ENCODE results near the gene PLXNA2.
A peak's percentile ranks its signal among the peaks of the same experiment; 100 is the strongest.

The PLXNA2 gene

DNA sequence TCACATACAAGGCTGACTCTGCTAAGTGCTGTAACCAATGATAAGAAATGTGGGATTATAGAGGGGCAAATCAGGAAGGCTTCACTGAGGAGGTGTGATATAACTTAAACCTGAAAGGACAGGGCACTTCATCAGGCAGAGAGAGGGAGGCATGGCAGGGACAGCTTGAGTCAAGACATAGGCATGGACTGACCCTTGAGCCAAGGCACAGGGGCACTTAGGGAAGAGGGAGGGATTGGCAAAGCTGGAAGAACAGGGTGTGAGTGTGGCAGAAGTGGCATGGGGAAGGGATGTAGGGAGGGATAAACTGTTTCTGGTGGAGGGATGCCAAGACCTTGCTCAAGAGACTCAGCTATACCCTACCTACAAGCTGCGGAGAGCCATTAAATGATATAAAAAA lies 81.3 kb downstream of the PLXNA2 start:
- peaks cover 39 to 58% of the 10 kb centered on the region in 2 donors for H3K4me1 ChIP-seq (ENCODE audit: control insufficient read depth in 1 of 2, insufficient read depth in 2 of 2, low read length in 2 of 2)

DNA sequence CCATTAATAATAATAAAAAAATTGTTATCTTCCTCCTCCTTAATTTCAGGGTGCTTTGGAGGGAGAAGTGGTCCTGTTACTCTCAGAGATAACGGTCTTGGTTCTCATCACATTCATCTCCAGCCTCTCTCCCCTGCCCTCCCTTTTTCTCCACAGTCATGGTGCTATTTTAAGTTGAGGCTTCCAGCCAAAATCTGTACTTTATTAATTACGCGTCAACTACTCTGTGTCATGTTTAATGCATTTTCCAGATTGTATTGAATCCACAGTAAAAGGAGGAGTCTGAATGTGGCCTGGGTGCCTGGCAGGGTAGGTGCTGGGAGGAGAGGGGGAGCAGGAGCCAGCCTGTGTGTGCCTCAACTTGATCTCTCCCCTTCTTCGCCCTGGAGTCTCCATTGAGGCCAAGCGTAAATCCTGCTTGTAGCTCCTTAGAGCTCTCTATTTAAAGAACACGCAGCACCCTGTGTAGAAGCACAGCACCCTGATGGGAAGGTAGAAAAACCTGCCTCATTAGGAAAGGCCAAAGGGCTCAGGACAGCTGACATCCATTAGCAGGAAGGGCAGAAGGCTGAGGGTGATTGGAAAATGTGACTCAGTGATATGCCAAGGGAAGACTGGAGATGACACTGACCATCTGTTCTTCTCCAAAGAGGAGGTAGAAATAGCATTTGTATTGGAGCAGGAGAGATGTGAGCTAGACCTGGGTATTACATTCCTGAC lies 82.4 kb downstream of the PLXNA2 start:
- peaks cover 42 to 58% of the 10 kb centered on the region in 2 donors for H3K4me1 ChIP-seq (ENCODE audit: control insufficient read depth in 1 of 2, insufficient read depth in 2 of 2, low read length in 2 of 2)
- H3K36me3 ChIP-seq (ENCODE audit: control insufficient read depth in 1 of 2, insufficient read depth in 2 of 2, low read length in 2 of 2), result no peaks in the 10 kb centered on the region
- peak overlapping the region; percentile 67 for H3K27ac ChIP-seq (ENCODE audit: low read length)
- no peak overlapping the region for H3K4me3 ChIP-seq (ENCODE audit: low read depth in 1 of 2, low read length in 2 of 2)
- H3K27me3 ChIP-seq (ENCODE audit: low read depth, low read length), result no peaks in the 10 kb centered on the region
- no peaks in the 10 kb centered on the region for H3K9me3 ChIP-seq (ENCODE audit: control insufficient read depth in 1 of 2, low read length in 2 of 2)

More for the DNA sequence above, 81.3 kb downstream of the PLXNA2 start:
- no peak overlapping the region for H3K4me3 ChIP-seq (ENCODE audit: low read depth in 1 of 2, low read length in 2 of 2)
- no peaks in the 10 kb centered on the region for H3K9me3 ChIP-seq (ENCODE audit: control insufficient read depth in 1 of 2, low read length in 2 of 2)
- no peaks in the 10 kb centered on the region for H3K36me3 ChIP-seq (ENCODE audit: control insufficient read depth in 1 of 2, insufficient read depth in 2 of 2, low read length in 2 of 2)
- no peaks in the 10 kb centered on the region for H3K27me3 ChIP-seq (ENCODE audit: low read depth, low read length)
- peak overlapping the region; percentile 17 for H3K27ac ChIP-seq (ENCODE audit: low read length)

DNA sequence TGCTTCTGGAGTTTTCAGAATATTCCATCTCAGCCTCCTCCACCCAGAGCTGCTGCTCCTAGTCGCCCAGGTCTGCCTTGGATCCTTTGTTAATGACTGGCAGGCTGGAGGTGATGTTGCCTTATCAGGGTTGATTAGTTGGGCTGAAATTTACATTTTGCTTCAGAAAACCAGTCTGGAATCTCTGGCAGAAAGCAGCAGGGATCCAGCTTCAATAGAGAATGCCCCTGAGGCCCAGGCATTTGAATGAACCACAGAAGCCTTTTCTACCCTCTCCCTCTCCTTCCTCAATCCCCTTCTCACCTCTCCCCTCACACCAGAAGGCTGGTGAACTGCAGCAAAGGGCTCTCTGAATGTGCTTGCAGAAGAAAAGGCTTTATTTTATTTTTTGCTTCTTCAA lies 83.2 kb downstream of the PLXNA2 start:
- no peaks in the 10 kb centered on the region for H3K9me3 ChIP-seq (ENCODE audit: control insufficient read depth in 1 of 2, low read length in 2 of 2)
- no peaks in the 10 kb centered on the region for H3K36me3 ChIP-seq (ENCODE audit: control insufficient read depth in 1 of 2, insufficient read depth in 2 of 2, low read length in 2 of 2)
- H3K4me1 ChIP-seq (ENCODE audit: control insufficient read depth in 1 of 2, insufficient read depth in 2 of 2, low read length in 2 of 2), result peaks cover 42 to 62% of the 10 kb centered on the region in 2 donors
- H3K27ac ChIP-seq (ENCODE audit: low read length), result peak overlapping the region; percentile 46
- no peak overlapping the region for H3K4me3 ChIP-seq (ENCODE audit: low read depth in 1 of 2, low read length in 2 of 2)
- H3K27me3 ChIP-seq (ENCODE audit: low read depth, low read length), result no peaks in the 10 kb centered on the region

DNA sequence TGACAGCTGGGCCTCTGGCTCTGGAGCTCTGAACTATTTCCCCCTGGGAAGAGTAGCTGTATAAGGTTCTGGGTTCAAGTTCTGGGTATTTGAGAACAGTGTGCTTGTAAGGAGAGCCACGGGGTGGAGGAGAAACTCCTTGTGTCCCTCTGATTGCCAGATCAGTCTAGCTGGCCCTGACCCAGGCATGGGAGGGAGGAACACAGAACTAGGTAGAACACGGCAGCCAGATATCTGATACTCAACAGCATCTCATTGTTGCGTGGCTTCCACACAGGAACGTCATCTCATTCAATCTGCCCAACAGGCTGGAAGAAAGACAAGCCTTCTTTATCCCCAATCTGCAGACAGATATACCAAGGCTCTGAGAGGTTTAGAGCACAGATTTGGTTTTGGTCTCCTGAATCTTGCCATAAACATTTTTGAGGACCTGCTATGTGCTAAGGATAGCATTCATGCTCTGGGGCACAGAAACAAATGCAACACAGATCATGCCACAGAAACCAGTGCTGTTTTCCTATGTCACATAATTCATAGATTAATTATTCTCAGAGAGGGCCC lies 83.8 kb downstream of the PLXNA2 start:
- Histone ChIP-seq H3K27ac (ENCODE audit: low read length) (peak overlapping the region; percentile 60), H3K4me1 (ENCODE audit: control insufficient read depth in 1 of 2, insufficient read depth in 2 of 2, low read length in 2 of 2) (peaks cover 42 to 68% of the 10 kb centered on the region in 2 donors), H3K9me3 (ENCODE audit: control insufficient read depth in 1 of 2, low read length in 2 of 2) (no peaks in the 10 kb centered on the region), H3K36me3 (ENCODE audit: control insufficient read depth in 1 of 2, insufficient read depth in 2 of 2, low read length in 2 of 2) (no peaks in the 10 kb centered on the region), H3K27me3 (ENCODE audit: low read depth, low read length) (no peaks in the 10 kb centered on the region), H3K4me3 (ENCODE audit: low read depth in 1 of 2, low read length in 2 of 2) (peak overlapping the region in 1 of 2 donors; percentile 4)

DNA sequence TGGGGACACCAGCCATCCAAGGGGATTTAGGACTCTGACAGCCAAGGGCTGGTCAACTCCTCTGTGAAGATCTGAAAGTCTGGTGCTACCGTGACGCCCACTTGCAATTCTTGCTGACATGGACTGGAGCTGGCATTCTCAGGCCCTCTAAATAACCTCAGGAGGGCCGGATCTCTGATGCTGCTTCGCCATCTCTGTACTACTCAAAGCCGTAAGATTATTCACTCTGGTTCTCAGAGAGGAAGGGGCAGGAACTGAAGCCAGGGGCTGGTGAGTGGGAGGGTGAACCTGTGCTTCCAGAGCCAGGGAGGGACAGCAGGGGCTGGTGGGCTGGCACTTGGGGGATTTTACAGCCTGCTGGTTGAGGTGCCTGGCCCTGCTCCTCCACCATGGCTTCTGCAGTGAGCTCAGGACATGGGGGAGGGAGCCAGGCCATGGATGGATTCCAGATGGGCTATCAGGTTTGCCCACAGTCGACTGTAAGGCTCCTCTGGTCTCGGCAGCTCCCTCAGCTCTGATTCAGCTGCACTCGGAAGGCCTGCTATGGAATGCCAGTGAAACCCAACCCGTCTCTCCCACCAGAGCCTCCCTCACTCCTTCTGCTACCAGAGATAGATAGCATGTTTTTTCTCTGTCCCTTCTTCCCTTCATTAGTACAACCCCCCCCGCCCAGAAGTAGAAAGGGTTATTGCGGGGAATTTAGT lies 84.5 kb downstream of the PLXNA2 start:
- Histone ChIP-seq H3K9me3 (ENCODE audit: control insufficient read depth in 1 of 2, low read length in 2 of 2) (no peaks in the 10 kb centered on the region), H3K27me3 (ENCODE audit: low read depth, low read length) (no peaks in the 10 kb centered on the region), H3K4me3 (ENCODE audit: low read depth in 1 of 2, low read length in 2 of 2) (no peak overlapping the region), H3K27ac (ENCODE audit: low read length) (peak overlapping the region; percentile 60), H3K36me3 (ENCODE audit: control insufficient read depth in 1 of 2, insufficient read depth in 2 of 2, low read length in 2 of 2) (no peaks in the 10 kb centered on the region), H3K4me1 (ENCODE audit: control insufficient read depth in 1 of 2, insufficient read depth in 2 of 2, low read length in 2 of 2) (peaks cover 42 to 75% of the 10 kb centered on the region in 2 donors)

DNA sequence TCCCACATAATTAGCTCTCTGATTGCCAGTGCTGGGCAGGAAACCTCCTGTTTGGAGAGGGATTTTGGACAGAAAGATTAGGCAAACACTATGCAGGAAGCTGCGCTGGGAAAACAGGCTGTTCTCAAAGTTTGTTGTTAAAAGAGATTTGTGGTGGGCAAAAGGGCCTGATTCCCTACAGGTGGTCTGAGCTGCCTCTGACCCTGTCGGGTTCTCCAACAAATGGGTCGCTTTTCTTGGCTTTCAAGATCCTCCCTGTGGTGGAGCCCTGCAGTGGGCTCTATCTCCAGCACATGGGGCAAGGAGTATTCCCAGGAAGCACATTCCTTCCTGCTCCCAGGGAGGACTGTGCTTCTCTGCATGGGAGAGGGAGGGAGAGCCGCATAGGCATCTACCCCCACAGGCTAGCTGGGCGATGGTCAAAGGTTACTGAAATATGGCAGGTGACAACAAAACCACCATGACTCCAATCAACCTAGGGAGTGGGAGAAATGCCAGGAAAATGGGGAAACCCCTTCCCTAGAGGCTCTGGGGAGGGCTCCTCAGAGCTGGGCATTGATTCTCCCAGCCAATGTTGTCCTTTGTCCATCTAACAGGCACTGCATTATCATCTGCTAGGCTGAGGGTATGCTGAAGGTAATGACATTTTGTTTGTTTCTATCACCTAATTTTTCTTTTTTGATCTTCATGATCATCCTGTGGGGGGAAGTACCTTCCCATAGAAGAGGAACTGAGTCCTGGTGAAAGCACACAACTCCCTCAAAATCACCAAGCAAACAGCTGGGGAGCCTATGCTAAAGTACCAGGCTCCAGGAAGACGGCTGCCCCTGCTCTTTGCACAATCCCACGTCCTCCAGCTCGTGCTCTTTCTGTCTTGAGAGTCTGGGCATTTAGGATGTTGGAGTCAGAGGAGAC lies 85.3 kb downstream of the PLXNA2 start:
- no peaks in the 10 kb centered on the region for H3K27me3 ChIP-seq (ENCODE audit: low read depth, low read length)
- H3K36me3 ChIP-seq (ENCODE audit: control insufficient read depth in 1 of 2, insufficient read depth in 2 of 2, low read length in 2 of 2), result no peaks in the 10 kb centered on the region
- H3K27ac ChIP-seq (ENCODE audit: low read length), result peak overlapping the region; percentile 60
- no peaks in the 10 kb centered on the region for H3K9me3 ChIP-seq (ENCODE audit: control insufficient read depth in 1 of 2, low read length in 2 of 2)
- peaks cover 42 to 81% of the 10 kb centered on the region in 2 donors for H3K4me1 ChIP-seq (ENCODE audit: control insufficient read depth in 1 of 2, insufficient read depth in 2 of 2, low read length in 2 of 2)
- H3K4me3 ChIP-seq (ENCODE audit: low read depth in 1 of 2, low read length in 2 of 2), result no peak overlapping the region

DNA sequence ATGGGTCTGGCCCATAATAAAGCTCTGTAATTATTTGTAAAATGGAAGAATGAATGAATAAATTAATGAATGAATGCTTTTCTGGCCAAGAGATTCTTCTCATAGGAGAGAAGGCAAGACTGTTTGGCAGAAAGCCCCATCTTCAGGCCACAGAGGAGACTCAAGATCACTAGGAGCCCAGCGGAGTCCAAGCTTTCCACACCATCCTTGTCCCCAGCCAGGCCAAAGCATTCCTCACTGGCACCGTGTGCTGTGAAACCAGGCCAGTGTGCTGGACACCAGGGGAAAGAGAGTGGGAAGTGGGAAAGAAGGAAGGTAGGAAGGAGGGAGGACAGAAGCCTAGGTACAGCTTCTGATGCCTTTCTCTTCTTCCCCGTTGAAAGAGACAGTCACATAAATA lies 86.4 kb downstream of the PLXNA2 start:
- Histone ChIP-seq H3K9me3 (ENCODE audit: control insufficient read depth in 1 of 2, low read length in 2 of 2) (no peaks in the 10 kb centered on the region), H3K4me3 (ENCODE audit: low read depth in 1 of 2, low read length in 2 of 2) (no peak overlapping the region), H3K27ac (ENCODE audit: low read length) (no peak overlapping the region), H3K27me3 (ENCODE audit: low read depth, low read length) (no peaks in the 10 kb centered on the region), H3K36me3 (ENCODE audit: control insufficient read depth in 1 of 2, insufficient read depth in 2 of 2, low read length in 2 of 2) (no peaks in the 10 kb centered on the region), H3K4me1 (ENCODE audit: control insufficient read depth in 1 of 2, insufficient read depth in 2 of 2, low read length in 2 of 2) (peaks cover 36 to 78% of the 10 kb centered on the region in 2 donors)

DNA sequence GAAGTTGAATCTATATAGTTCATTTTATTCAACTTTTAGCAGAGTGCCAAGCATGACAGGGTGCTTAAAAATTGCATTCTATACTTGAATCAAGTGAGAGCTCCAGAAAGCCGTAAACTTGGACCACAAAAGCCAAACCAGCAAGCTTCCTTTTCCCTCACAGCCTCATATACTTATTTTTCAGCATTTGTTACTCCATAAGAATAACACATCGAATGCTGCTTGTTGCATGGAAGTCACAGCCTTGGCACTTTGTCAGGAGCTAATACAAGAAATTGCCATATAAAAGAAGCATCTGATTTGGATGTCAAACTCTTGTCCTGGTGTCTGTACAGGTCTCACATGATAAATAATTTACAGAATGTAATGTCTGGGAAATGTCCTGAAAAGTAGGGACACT lies 87.4 kb downstream of the PLXNA2 start:
- Histone ChIP-seq H3K4me3 (ENCODE audit: low read depth in 1 of 2, low read length in 2 of 2) (no peak overlapping the region), H3K36me3 (ENCODE audit: control insufficient read depth in 1 of 2, insufficient read depth in 2 of 2, low read length in 2 of 2) (no peaks in the 10 kb centered on the region), H3K27me3 (ENCODE audit: low read depth, low read length) (no peaks in the 10 kb centered on the region), H3K9me3 (ENCODE audit: control insufficient read depth in 1 of 2, low read length in 2 of 2) (no peaks in the 10 kb centered on the region), H3K4me1 (ENCODE audit: control insufficient read depth in 1 of 2, insufficient read depth in 2 of 2, low read length in 2 of 2) (peaks cover 35 to 76% of the 10 kb centered on the region in 2 donors), H3K27ac (ENCODE audit: low read length) (no peak overlapping the region)

DNA sequence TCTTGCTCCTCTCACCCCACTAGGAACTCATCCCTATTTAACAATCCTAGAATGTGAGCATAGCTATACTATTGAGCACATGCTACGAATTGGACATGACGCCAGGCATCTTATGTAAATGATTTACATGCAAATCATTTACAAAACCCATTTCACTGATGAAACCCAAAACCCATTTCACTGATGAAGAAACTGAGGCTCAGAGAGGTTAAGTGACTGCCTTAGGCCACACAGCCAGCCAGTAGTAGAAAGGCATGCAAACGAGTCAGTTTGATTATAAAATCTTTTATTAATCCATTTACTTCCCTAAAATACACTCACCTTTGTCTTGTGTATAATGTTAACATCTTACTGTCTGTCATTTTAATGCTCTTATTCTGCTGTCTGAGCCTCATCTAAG lies 87.9 kb downstream of the PLXNA2 start:
- Histone ChIP-seq H3K4me1 (ENCODE audit: control insufficient read depth in 1 of 2, insufficient read depth in 2 of 2, low read length in 2 of 2) (peaks cover 36 to 74% of the 10 kb centered on the region in 2 donors), H3K27me3 (ENCODE audit: low read depth, low read length) (no peaks in the 10 kb centered on the region), H3K4me3 (ENCODE audit: low read depth in 1 of 2, low read length in 2 of 2) (no peak overlapping the region), H3K9me3 (ENCODE audit: control insufficient read depth in 1 of 2, low read length in 2 of 2) (no peaks in the 10 kb centered on the region), H3K27ac (ENCODE audit: low read length) (no peak overlapping the region), H3K36me3 (ENCODE audit: control insufficient read depth in 1 of 2, insufficient read depth in 2 of 2, low read length in 2 of 2) (no peaks in the 10 kb centered on the region)

DNA sequence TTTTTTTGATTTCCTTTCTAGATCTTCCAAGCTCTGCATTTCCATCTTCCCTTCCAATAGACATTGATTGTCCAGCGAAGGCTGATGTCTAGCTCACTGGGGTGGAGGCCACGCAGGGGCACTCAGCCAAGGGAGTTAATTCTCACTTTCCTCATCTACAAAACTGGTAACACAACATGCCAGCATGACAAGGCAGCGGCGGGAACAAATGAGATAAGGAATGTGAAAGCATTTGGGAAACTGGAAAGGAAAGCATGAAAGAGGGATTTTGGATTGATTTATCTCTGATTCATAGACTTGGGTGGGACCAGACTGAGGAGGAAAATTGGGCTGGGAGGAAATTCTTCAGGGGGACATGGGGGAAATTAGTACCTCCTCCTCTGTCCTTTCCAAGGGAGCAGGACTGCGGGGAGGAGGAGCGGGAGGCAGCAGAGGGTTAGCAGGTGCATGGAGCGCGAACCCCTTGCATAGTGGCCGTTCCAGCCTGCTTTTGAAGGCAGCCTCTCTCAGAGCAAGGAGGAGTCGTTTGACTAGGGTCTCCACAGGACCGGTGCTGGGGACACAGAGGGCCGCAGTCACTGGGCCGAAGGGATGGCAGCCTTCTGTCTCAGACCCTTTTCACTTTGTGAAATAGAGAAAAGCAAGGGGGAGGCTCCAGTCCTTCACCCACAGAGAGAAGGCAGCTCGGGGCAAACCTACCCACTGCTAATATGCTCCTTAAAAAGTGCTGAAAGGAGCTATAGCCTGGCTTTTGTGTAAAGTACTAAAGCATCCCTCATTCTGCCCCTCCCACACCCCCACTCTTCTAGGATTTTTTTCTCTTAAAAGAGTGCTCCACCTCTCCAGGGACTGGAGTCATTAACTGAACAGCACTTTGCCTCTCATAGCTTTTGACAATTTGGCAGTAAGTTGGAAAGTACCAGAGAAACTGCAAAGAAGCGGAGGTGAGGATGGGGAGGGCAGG lies 89.2 kb downstream of the PLXNA2 start:
- Histone ChIP-seq H3K4me3 (ENCODE audit: low read depth in 1 of 2, low read length in 2 of 2) (no peak overlapping the region), H3K4me1 (ENCODE audit: control insufficient read depth in 1 of 2, insufficient read depth in 2 of 2, low read length in 2 of 2) (peaks cover 37 to 74% of the 10 kb centered on the region in 2 donors), H3K27me3 (ENCODE audit: low read depth, low read length) (no peaks in the 10 kb centered on the region), H3K36me3 (ENCODE audit: control insufficient read depth in 1 of 2, insufficient read depth in 2 of 2, low read length in 2 of 2) (no peaks in the 10 kb centered on the region), H3K9me3 (ENCODE audit: control insufficient read depth in 1 of 2, low read length in 2 of 2) (no peaks in the 10 kb centered on the region), H3K27ac (ENCODE audit: low read length) (peak overlapping the region; percentile 14)
